A549 (cell line): ENCODE measurements around the gene CREG2. TPM values are rescaled to one million over a fixed set of nuclear protein-coding genes. Genes with fewer than 3 reads are reported as not detected.

Source experiments
- ATAC-seq, 2 experiments: fragments of 200-7000 bp in 1 of 2; fragments of >200 bp in 1 of 2; cut with Nextera tagmentation in 1 of 2; cut with Tn5 transposase in 1 of 2; 3 replicates each; pipeline versions ENCODE4 v1.8.0 to v1.9.1; 2018 to 2020; ENCODE audit warnings: mild to moderate bottlenecking in 1 of 2, moderate library complexity in 1 of 2
- CTCF ChIA-PET: fragments of 300-600 bp; sonication (Branson Sonifier 250); formaldehyde crosslinking; extraction: SDS; loops from one replicate; lab custom pipeline; 2021; ENCODE audit warnings: antibody characterized with exemption, inconsistent platforms; lab: Yijun Ruan, JAX
- POLR2A ChIA-PET: fragments of 350-600 bp; formaldehyde crosslinking; extraction: SDS; loops from one replicate; lab custom pipeline; 2021; ENCODE audit warnings: antibody characterized with exemption, inconsistent platforms; lab: Yijun Ruan, JAX
- DNase-seq, 2 experiments: peaks; one replicate each; pipeline versions ENCODE4 v3.0.0 to v3.0.0-alpha.2; 2011 to 2016; ENCODE audit warnings: low read depth in 1 of 2, low spot score in 1 of 2
- FAIRE-seq: peaks from 2 replicates; lab custom pipeline; 2011; peaks lifted over from hg19 to GRCh38; lab: Jason Lieb, UNC
- H3K27ac ChIP-seq, 2 experiments: fragments of >200 bp; sonication (Bioruptor Twin); formaldehyde crosslinking; 3 replicates each; pipeline ENCODE4 v1.5.1; 2016 to 2017
- H3K4me1 ChIP-seq: fragments of >200 bp; sonication (Bioruptor Twin); formaldehyde crosslinking; 3 replicates; pipeline ENCODE4 v1.6.1; 2016
- H3K4me2 ChIP-seq: fragments of >200 bp; sonication (Bioruptor Twin); formaldehyde crosslinking; 3 replicates; pipeline ENCODE4 v1.6.1; 2016
- H3K4me3 ChIP-seq: fragments of >200 bp; sonication (Bioruptor Twin); formaldehyde crosslinking; 3 replicates; pipeline ENCODE4 v1.5.1; 2016
- H3K9me3 ChIP-seq: fragments of >200 bp; sonication (Bioruptor Twin); formaldehyde crosslinking; 3 replicates; pipeline ENCODE4 v1.6.1; 2016
- BCL3 ChIP-seq: fragments of >200 bp; sonication (Bioruptor Twin); formaldehyde crosslinking; IDR thresholded peaks from 3 replicates; pipeline ENCODE4 v1.6.1; 2016
- CBX2 ChIP-seq: fragments of 200-600 bp; sonication (generic); IDR thresholded peaks from 2 replicates; pipeline ENCODE4 v1.6.1; 2016; ENCODE audit warnings: low read depth, mild to moderate bottlenecking, borderline replicate concordance
- CEBPB ChIP-seq, 2 experiments: fragments of >200 bp in 1 of 2; sonication (Bioruptor Twin) in 1 of 2; formaldehyde crosslinking in 1 of 2; IDR thresholded peaks; 2 replicates each; pipeline ENCODE4 v1.6.1; 2012 to 2016
- CHD2 ChIP-seq: fragments of 150-350 bp; IDR thresholded peaks from 2 replicates; pipeline ENCODE4 v1.6.1; 2014; ENCODE audit warnings: low read length; ENCODE audit not compliant: partially characterized antibody
- EHF ChIP-seq: fragments of 250-450 bp; sonication (Bioruptor Pico); IDR thresholded peaks from 2 replicates; pipeline ENCODE4 v1.5.0; 2020; ENCODE audit warnings: mild to moderate bottlenecking
- ELK1 ChIP-seq: fragments of 150-350 bp; IDR thresholded peaks from 2 replicates; pipeline ENCODE4 v1.6.1; 2014; ENCODE audit warnings: low read depth, mild to moderate bottlenecking, low read length
- HOXB5 ChIP-seq: fragments of 250-450 bp; sonication (Bioruptor Pico); IDR thresholded peaks from 2 replicates; pipeline ENCODE4 v1.5.0; 2020; ENCODE audit warnings: mild to moderate bottlenecking, moderate library complexity
- JUN ChIP-seq, 2 experiments: fragments of >200 bp; sonication (Bioruptor Twin); formaldehyde crosslinking; IDR thresholded peaks; 2 replicates in 1 of 2; 3 replicates in 1 of 2; pipeline ENCODE4 v1.6.1; 2016 to 2017
- KDM1A ChIP-seq: fragments of 200-600 bp; sonication (generic); IDR thresholded peaks from 2 replicates; pipeline ENCODE4 v1.6.1; 2016; ENCODE audit warnings: low read depth, mild to moderate bottlenecking
- MAFK ChIP-seq: fragments of 450-650 bp; IDR thresholded peaks from 2 replicates; pipeline ENCODE4 v1.6.1; 2014; ENCODE audit not compliant: partially characterized antibody
- MAZ ChIP-seq: fragments of 150-350 bp; IDR thresholded peaks from 2 replicates; pipeline ENCODE4 v1.6.1; 2014; ENCODE audit warnings: antibody characterized with exemption, low read depth, low read length, borderline replicate concordance
- MYC ChIP-seq: IDR thresholded peaks from 2 replicates; pipeline ENCODE4 v1.6.1; 2012; ENCODE audit warnings: mild to moderate bottlenecking, inconsistent platforms, low read length, improper control_type of control experiment, borderline replicate concordance
- NFE2L2 ChIP-seq: fragments of 150-350 bp; conservative IDR thresholded peaks from 2 replicates; pipeline ENCODE4 v1.6.1; 2014; ENCODE audit warnings: low read length
- NPAS2 ChIP-seq: fragments of 250-450 bp; sonication (Bioruptor Pico); IDR thresholded peaks from 2 replicates; pipeline ENCODE4 v1.8.0; 2022; ENCODE audit warnings: mild to moderate bottlenecking, moderate library complexity, borderline replicate concordance
- NR3C1 ChIP-seq: fragments of >200 bp; sonication (Bioruptor Twin); formaldehyde crosslinking; IDR thresholded peaks from 3 replicates; pipeline ENCODE4 v1.6.1; 2017
- RNF2 ChIP-seq: fragments of 200-600 bp; sonication (generic); IDR thresholded peaks from 2 replicates; pipeline ENCODE4 v1.6.1; 2016; ENCODE audit warnings: low read depth, mild to moderate bottlenecking, antibody characterized with exemption, moderate library complexity, borderline replicate concordance
- ZC3H11A ChIP-seq: fragments of 450-650 bp; IDR thresholded peaks from 2 replicates; pipeline ENCODE4 v1.6.1; 2014; ENCODE audit warnings: antibody characterized with exemption, mild to moderate bottlenecking
- WGBS: methylation state at CpG from one replicate; pipeline ENCODE4 v1.1.6; 2017; ENCODE audit errors: missing lambda C conversion rate; 5-methylcytosine and 5-hydroxymethylcytosine counted together
- polyA plus RNA-seq, 4 experiments: library from polyadenylated mRNA; depleted of rRNA in 3 of 4; stranded (reverse); fragments of >200 nt; fragmentation: RNase III in 1 of 4; extraction: RNeasy Plus Mini Kit Qiagen cat#74134 plus additional on column Dnase treatment in 1 of 4; gene quantifications; 2 replicates in 3 of 4; 3 replicates in 1 of 4; pipeline ENCODE4 v1.2.3, GENCODE V29; 2011 to 2017

Gene CREG2
- polyA plus RNA-seq, 2 of the 4 experiments (the other 2 are of a cell fraction): 1.5 to 1.6 TPM

- no peak for TF ChIP-seq CBX2
- no peak for TF ChIP-seq CEBPB (IDR thresholded peaks at IDR 0.05)
- ATAC-seq: peak; percentile 54 to 61
- Histone ChIP-seq H3K4me3 (peak overlapping the region; percentile 64), H3K9me3 (no peaks in the 10 kb centered on the region), H3K4me1 (peaks cover 9% of the 10 kb centered on the region; the same call in 2 of the 3 replicates), H3K27ac (peak overlapping the region; percentile 57 to 80), H3K4me2 (peak overlapping the region; percentile 93)
- no peak for FAIRE-seq
- CTCF ChIA-PET: interaction anchor here (0.5 to 3.5 kb wide), 35 partner anchors 8 to 612 kb away, joined by 3 to 35 read pairs (median 5); partner anchors contain the start of gene RNF149
- WGBS: 4% methylated on average over 15 of the region's 45 CpGs
- POLR2A ChIA-PET: no interaction called here
- DNase-seq: peak in 1 of 2 experiments; percentile 17
These were observed 628 bp downstream of the CREG2 start for GRCh38 chr2:101386599-101387150.

- ChIA-PET CTCF (interaction anchor here (1.3 to 1.4 kb wide), 2 partner anchors 9 to 41 kb away, joined by 4 to 5 read pairs; no protein-coding TSS in a partner anchor), POLR2A (no interaction called here)
- DNase-seq: no peak
- ATAC-seq: no peak
- no peak for FAIRE-seq
- Histone ChIP-seq H3K4me2 (no peak overlapping the region), H3K27ac (no peak overlapping the region), H3K9me3 (no peaks in the 10 kb centered on the region), H3K4me1 (peaks cover 3% of the 10 kb centered on the region; the same call in 1 of the 3 replicates), H3K4me3 (no peak overlapping the region)
- TF ChIP-seq MAFK (no peak), KDM1A (peak; percentile 42; the same call in 1 of the 2 replicates), ELK1 (no peak), EHF (CRISPR knock-in tag) (no peak), NFE2L2 (no peak)
- WGBS: 78% methylated on average over 7 of the region's 7 CpGs
These were observed 4.2 kb downstream of the CREG2 start for GRCh38 chr2:101383016-101383541.

GRCh38 chr2:101382442-101382841 is 4.9 kb downstream of the CREG2 start:
- ATAC-seq (no peak), FAIRE-seq (no peak)
- Histone ChIP-seq H3K27ac (no peak overlapping the region), H3K4me1 (no peaks in the 10 kb centered on the region), H3K4me3 (no peak overlapping the region), H3K4me2 (no peak overlapping the region), H3K9me3 (no peaks in the 10 kb centered on the region)
- ChIA-PET POLR2A (no interaction called here), CTCF (interaction anchor here (0.6 to 1.5 kb wide), 5 partner anchors 9 to 149 kb away, joined by 3 to 5 read pairs (median 4); no protein-coding TSS in a partner anchor)
- 73% methylated on average over 2 of the region's 2 CpGs for WGBS
- TF ChIP-seq NR3C1: no peak
- TF ChIP-seq RNF2: no peak
- TF ChIP-seq, all 56 proteins: peak for 0
- no peak for DNase-seq

GRCh38 chr2:101380376-101380775 is 6.9 kb downstream of the CREG2 start:
- ChIA-PET CTCF (interaction anchor here (1.3 to 1.6 kb wide), 3 partner anchors 23 to 38 kb away, joined by 3 to 9 read pairs (median 8); no protein-coding TSS in a partner anchor), POLR2A (no interaction called here)
- Histone ChIP-seq H3K4me3 (no peak overlapping the region), H3K4me1 (no peaks in the 10 kb centered on the region), H3K27ac (no peak overlapping the region), H3K4me2 (no peak overlapping the region), H3K9me3 (no peaks in the 10 kb centered on the region)
- WGBS: 69% methylated on average over 11 of the region's 11 CpGs
- no peak for FAIRE-seq
- ATAC-seq: no peak
- DNase-seq: no peak
- no peak for TF ChIP-seq JUN (IDR thresholded peaks at IDR 0.05)
- TF ChIP-seq ZC3H11A: no peak
- TF ChIP-seq NPAS2 (CRISPR knock-in tag): no peak
- no peak for TF ChIP-seq MAZ
- TF ChIP-seq HOXB5 (CRISPR knock-in tag): no peak

- ATAC-seq: no peak
- TF ChIP-seq BCL3 (no peak), MYC (no peak), CHD2 (no peak)
- TF ChIP-seq, all 56 proteins: peak for 0
- DNase-seq (no peak), FAIRE-seq (no peak)
- Histone ChIP-seq H3K4me2 (no peak overlapping the region), H3K9me3 (no peaks in the 10 kb centered on the region), H3K4me3 (no peak overlapping the region), H3K27ac (no peak overlapping the region), H3K4me1 (no peaks in the 10 kb centered on the region)
- WGBS: 87% methylated on average over 2 of the region's 2 CpGs
- CTCF ChIA-PET: interaction anchor here (1.1 to 1.2 kb wide), 2 partner anchors 8 to 37 kb away, joined by 3 to 4 read pairs; partner anchors contain the start of gene CREG2
- POLR2A ChIA-PET: no interaction called here
These were observed 8.2 kb downstream of the CREG2 start for GRCh38 chr2:101379091-101379490.
